ENCODE measurements around the gene ATP8B1.

GRCh38 chr18:57801325-57801724 is 1.8 kb downstream of the ATP8B1 start:
- TF ChIP-seq PATZ1 (CRISPR knock-in tag; IDR thresholded peaks at IDR 0.05; ENCODE audit: borderline replicate concordance), result no peak
- no peak for TF ChIP-seq GLIS3 (CRISPR knock-in tag; IDR thresholded peaks at IDR 0.05)
- no peak for TF ChIP-seq ZNF565 (CRISPR knock-in tag; conservative IDR thresholded peaks at IDR 0.05; ENCODE audit: low read depth)
- no peak for TF ChIP-seq SNAI2 (CRISPR knock-in tag; IDR thresholded peaks at IDR 0.05)
- no peak for TF ChIP-seq CSRNP3 (CRISPR knock-in tag; IDR thresholded peaks at IDR 0.05)
- no peak for TF ChIP-seq PPARA (CRISPR knock-in tag; IDR thresholded peaks at IDR 0.05; ENCODE audit: borderline replicate concordance)
- no peak for TF ChIP-seq RARB (CRISPR knock-in tag; IDR thresholded peaks at IDR 0.05)
- no peak for TF ChIP-seq CREB5 (CRISPR knock-in tag; IDR thresholded peaks at IDR 0.05; ENCODE audit: low read depth)

Data from SK-N-SH treated with all-trans-retinoic acid at 6 μM for 48 hours (cell line).